ENCODE data around the gene TVP23A. TPM values are rescaled to one million over a fixed set of nuclear protein-coding genes. Genes with fewer than 3 reads are reported as not detected.

TVP23A gene
- total RNA-seq, 1 donor from 2014 or later: 0.22 TPM

- intact Hi-C loops (cut with micrococcal nuclease): no loop called here
- Histone ChIP-seq H3K36me3 (no peaks in the 10 kb centered on the region), H3K27me3 (ENCODE audit: low read depth) (no peaks in the 10 kb centered on the region), H3K9me3 (replicated peaks) (no peaks in the 10 kb centered on the region), H3K4me3 (no peak overlapping the region), H3K27ac (replicated peaks) (no peak overlapping the region), H3K4me1 (no peaks in the 10 kb centered on the region)
- no peak for TF ChIP-seq CTCF (IDR thresholded peaks at IDR 0.05; ENCODE audit: borderline replicate concordance)
- DNase-seq: no peak
These were observed 41.1 kb upstream of the TVP23A start for GRCh38 chr16:10859658-10860057.

GRCh38 chr16:10859020-10859419 lies 40.4 kb upstream of the TVP23A start:
- no peaks in the 10 kb centered on the region for H3K27me3 ChIP-seq (ENCODE audit: low read depth)
- no peak for DNase-seq
- no peak for TF ChIP-seq CTCF (IDR thresholded peaks at IDR 0.05; ENCODE audit: borderline replicate concordance)
- H3K27ac ChIP-seq (replicated peaks): no peak overlapping the region
- intact Hi-C loops (cut with micrococcal nuclease): no loop called here
- no peaks in the 10 kb centered on the region for H3K9me3 ChIP-seq (replicated peaks)
- no peaks in the 10 kb centered on the region for H3K36me3 ChIP-seq
- H3K4me1 ChIP-seq: no peaks in the 10 kb centered on the region
- no peak overlapping the region for H3K4me3 ChIP-seq

- Histone ChIP-seq H3K27ac (replicated peaks) (no peak overlapping the region), H3K27me3 (ENCODE audit: low read depth) (no peaks in the 10 kb centered on the region), H3K4me1 (no peaks in the 10 kb centered on the region), H3K4me3 (no peak overlapping the region), H3K36me3 (no peaks in the 10 kb centered on the region), H3K9me3 (replicated peaks) (no peaks in the 10 kb centered on the region)
- TF ChIP-seq CTCF (IDR thresholded peaks at IDR 0.05; ENCODE audit: borderline replicate concordance): no peak
- intact Hi-C loops (cut with micrococcal nuclease): no loop called here
- no peak for DNase-seq
These were observed 39.6 kb upstream of the TVP23A start for GRCh38 chr16:10858203-10858602.

- no peak for TF ChIP-seq CTCF (IDR thresholded peaks at IDR 0.05; ENCODE audit: borderline replicate concordance)
- Histone ChIP-seq H3K36me3 (no peaks in the 10 kb centered on the region), H3K4me1 (peaks cover 11% of the 10 kb centered on the region), H3K4me3 (no peak overlapping the region), H3K9me3 (replicated peaks) (no peaks in the 10 kb centered on the region), H3K27me3 (ENCODE audit: low read depth) (no peaks in the 10 kb centered on the region), H3K27ac (replicated peaks) (no peak overlapping the region)
- intact Hi-C loops (cut with micrococcal nuclease): no loop called here
- DNase-seq: no peak
These were observed 37.4 kb upstream of the TVP23A start for GRCh38 chr16:10856042-10856441.

- no peaks in the 10 kb centered on the region for H3K36me3 ChIP-seq
- intact Hi-C loops (cut with micrococcal nuclease): no loop called here
- no peak overlapping the region for H3K4me3 ChIP-seq
- no peak overlapping the region for H3K27ac ChIP-seq (replicated peaks)
- no peaks in the 10 kb centered on the region for H3K9me3 ChIP-seq (replicated peaks)
- no peak for DNase-seq
- no peaks in the 10 kb centered on the region for H3K27me3 ChIP-seq (ENCODE audit: low read depth)
- peaks cover 11% of the 10 kb centered on the region for H3K4me1 ChIP-seq
- no peak for TF ChIP-seq CTCF (IDR thresholded peaks at IDR 0.05; ENCODE audit: borderline replicate concordance)
These were observed 34.4 kb upstream of the TVP23A start for GRCh38 chr16:10852948-10853347.

- TF ChIP-seq CTCF (IDR thresholded peaks at IDR 0.05; ENCODE audit: borderline replicate concordance): no peak
- intact Hi-C loops (cut with micrococcal nuclease): no loop called here
- no peaks in the 10 kb centered on the region for H3K9me3 ChIP-seq (replicated peaks)
- no peak overlapping the region for H3K4me3 ChIP-seq
- H3K27me3 ChIP-seq (ENCODE audit: low read depth): no peaks in the 10 kb centered on the region
- peaks cover 12% of the 10 kb centered on the region for H3K4me1 ChIP-seq
- H3K27ac ChIP-seq (replicated peaks): no peak overlapping the region
- H3K36me3 ChIP-seq: no peaks in the 10 kb centered on the region
- DNase-seq: no peak
These were observed 33.7 kb upstream of the TVP23A start for GRCh38 chr16:10852286-10852685.
